ENCODE results near the gene PALM3.
"Not testable (repeated sequence)": the region's sequence is repeated elsewhere in the genome, so short reads cannot be mapped to it uniquely, and the experiment has no call there.

Gene PALM3

DNA sequence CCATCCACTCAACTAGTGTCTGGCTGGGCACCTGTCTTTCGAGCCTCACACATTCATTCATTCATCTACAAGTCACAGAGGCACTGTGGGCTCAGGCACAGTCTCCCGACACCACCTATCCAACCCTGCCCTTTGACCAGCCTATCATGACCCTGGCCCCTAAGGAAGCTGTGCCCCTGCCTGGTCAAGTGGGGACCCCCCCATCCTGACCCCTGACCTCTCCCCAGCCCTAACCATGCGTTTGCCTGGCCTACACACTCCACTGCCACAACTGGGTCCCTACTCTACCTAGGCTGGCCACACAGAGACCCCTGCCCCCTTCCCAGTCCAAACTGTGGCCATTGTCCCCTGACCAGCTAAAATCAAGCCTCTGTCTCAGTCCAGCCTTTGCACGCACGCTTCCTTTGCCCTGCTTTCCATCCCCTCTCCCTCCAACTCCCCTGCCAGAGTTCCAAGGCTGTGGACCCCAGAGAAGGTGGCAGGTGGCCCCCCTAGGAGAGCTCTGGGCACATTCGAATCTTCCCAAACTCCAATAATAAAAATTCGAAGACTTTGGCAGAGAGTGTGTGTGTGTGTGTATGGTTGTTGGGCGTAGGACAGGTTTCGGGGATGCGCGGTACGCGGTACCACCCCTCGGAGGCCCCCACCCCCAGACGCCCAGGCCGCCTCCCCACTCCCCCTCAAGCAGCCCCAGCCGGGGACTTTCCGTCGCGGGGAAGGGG is 30.7 kb downstream of the PALM3 start:
- peak; percentile 83 for DNase-seq

DNA sequence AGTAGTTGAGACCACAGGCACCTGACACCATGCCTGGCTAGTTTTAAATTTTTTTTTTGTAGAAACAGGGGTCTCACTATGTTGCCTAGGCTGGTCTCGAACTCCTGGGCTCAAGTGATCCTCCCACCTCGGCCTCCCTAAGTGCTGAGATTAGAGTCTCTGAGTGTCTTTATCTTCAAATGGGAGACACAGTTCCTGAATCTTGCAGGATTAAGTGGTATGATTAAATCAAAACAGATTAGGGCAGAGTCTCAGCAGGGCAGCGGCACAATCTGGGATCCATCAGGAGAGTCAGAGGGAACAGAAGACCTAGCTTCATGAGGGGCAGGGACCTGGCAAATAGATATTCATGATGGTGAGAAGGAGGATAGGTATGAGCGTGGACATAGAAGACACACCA is 33.0 kb downstream of the PALM3 start:
- DNase-seq, result no peak

- no peak for DNase-seq
Measured at GRCh38 chr19:14027856-14028450, 33.9 kb downstream of the PALM3 start, which contains the start of gene RLN3. RLN3 (plus strand) TSS chr19:14028148; CDS start chr19:14028205, 57 bp downstream.

DNA sequence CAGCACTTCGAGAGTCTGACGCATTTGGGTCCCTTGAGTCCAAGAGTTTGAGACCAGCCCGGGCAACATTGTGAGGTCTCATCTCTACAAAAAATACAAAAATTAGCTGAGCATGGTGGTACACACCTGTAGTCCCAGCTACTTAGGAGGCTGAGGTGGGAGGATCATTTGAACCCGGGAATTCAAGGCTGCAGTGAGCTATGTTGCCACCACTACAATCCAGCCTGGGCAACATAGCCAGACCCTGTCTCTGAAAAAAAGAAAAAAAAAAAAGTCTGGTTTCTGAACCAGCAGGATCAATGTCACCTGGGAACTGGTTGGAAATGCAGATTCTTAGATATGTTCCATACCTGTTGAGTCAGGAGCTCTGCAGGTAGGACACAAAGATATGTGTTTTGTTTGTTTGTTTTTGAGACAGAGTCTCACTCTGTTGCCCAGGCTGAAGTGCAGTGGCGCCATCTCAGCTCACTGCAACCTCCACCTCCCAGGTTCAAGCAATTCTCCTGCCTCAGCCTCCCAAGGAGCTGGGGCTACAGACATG is 35.2 kb downstream of the PALM3 start:
- DNase-seq, result not testable (repeated sequence)

- no peak for DNase-seq
Measured at GRCh38 chr19:14023404-14024235, 38.3 kb downstream of the PALM3 start.

GRCh38 chr19:14022469-14022868 is 39.4 kb downstream of the PALM3 start:
- DNase-seq, result no peak

- no peak for DNase-seq
Measured at GRCh38 chr19:14021474-14021873, 40.4 kb downstream of the PALM3 start.

DNA sequence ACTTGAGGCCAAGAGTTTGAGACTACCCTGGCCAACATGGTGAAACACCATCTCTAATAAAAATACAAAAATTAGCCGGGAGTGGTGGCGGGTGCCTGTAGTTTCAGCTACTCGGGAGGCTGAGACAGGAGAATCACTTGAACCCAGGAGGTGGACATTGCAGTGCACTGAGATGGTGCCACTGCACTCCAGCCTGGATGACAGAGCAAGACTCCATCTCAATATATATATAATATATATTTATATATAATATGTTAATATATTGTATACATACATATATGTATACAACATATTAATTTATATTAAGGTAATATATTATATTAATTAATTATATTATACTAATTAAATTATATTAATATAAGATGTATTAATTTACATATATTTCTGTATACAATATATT is 42.1 kb downstream of the PALM3 start:
- not testable (repeated sequence) for DNase-seq

- no peak for DNase-seq
Measured at GRCh38 chr19:14019100-14019499, 42.8 kb downstream of the PALM3 start.

DNA sequence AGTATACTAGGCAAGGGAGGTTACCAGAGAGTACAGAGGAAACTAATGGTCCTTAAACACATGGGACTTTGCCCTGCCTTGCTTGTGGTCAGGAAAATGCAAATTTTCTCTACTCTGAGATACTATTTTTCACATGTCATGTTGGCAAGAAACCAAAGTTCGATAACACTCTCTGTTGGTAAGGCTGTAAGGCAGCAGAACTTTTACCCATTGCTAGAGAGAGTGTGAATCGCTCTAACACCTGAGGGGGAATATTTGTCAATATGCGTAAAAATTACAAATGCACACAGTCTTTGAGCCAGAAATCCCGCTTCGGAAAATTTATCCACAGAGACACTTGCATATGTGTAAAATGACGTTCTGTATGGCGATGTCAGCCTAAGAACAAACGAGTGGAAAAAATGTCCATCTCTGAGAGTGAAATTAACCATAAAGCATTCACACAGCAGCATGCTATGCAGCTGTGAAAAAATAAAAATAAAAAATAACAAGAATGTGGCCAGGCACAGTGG is 46.3 kb downstream of the PALM3 start:
- DNase-seq, result no peak

DNA sequence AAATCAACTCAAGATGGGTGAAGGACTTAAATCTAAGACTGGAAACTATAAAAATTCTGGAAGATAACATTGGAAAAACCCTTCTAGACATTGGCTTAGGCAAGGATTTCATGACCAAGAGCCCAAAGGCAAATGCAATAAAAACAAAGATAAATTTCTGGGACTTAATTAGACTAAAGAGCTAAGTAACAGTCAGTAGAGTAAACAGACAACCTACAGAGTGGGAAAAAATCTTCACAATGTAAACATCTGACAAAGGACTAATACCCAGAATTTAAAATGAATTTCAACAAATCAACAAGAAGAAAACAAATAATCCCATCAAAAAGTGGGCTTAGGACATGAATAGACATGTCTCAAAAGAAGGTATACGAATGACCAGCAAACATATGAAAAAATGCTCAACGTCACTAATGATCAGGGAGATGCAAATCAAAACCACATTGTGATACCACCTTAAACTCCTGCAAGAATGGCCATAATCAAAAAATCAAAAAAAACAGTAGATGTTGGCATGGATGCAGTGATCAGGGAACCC is 49.4 kb downstream of the PALM3 start:
- DNase-seq, result no peak

- no peak for DNase-seq
Measured at GRCh38 chr19:14006766-14007562, 54.9 kb downstream of the PALM3 start.

DNA sequence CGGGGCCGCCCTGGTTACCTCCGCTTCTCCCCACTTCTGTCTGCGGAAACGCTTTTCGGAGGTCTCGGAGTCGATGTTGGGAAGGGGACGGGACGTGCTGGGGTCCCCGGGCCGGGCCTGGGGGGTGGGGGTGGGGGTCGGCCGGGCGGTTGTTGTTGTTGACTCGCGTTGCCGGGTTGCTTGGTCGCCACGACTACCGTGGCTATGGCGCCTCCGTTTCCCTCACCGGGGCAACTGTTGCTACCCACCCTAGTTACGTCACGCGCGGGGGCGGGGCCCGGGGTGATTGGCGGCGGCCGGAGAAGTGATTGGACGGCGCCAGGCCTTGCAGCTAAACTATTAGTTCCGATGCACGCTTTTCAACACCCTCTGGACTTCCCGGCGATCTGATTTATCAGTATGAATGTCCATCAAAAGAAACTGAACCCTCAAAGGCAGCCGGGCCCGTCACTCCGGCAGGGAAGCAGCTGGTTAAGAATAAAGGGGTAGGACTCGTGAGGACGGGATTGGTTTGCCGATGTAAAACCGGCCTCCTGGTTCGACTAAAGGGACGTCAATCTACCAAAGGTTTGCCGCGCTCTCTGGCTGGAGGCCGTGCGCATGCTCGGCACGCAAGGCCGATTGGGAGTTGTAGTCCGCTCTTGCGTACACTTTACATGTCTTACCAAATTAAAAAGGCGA is 55.7 kb downstream of the PALM3 start, which contains the start of gene RFX1:
Gene RFX1 (minus strand): TSS at position 236 of the 681 bp plus-strand sequence. CDS start 12,477 bp downstream, outside the sequence.
- DNase-seq, result peak; percentile 99

DNA sequence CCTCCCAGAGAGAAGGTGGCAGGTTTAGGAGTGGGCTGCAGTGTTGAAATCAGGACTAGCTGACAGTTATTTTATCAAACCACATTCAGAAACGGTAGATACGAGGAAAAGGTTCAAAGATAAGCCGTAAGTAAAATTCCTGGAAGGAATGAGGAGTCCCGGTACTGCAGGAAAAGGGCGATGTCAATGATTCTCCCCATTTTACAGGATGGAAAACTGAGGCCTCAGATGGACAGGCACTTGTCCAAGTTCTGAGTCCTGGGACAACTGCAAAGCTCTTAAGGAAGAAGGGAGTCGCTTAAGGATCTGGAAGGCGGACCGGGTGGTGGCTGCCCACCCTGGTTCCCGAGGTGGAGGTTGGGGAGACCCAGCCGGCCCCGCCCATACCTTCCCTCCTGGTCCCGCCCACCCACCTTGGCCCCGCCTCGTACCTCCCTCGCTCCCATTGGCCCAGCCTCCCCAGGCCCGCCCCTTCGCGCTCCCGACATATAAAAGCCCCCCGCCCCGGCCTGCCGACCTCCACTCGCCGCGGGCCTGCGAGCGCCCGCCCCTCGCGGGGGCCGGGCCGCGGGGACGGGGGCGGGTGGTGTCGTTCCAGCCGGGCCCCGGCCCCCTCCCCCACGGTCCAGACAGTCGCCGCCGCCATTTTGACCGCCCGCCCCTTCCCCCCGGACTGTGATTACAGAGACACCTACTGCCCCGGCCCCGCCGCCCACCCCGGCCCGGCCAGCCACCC is 56.4 kb downstream of the PALM3 start:
- peak; percentile 90 for DNase-seq

- no peak for DNase-seq
Measured at GRCh38 chr19:14004619-14005348, 57.1 kb downstream of the PALM3 start.
